ENCODE results near the gene ZNF398. TPM values are rescaled to one million over a fixed set of nuclear protein-coding genes. Genes with fewer than 3 reads are reported as not detected.

Gene ZNF398
- polyA plus RNA-seq, 1 donor = 11.1 TPM

- DNase-seq = peak in 1 of 2 donors; percentile 57
Observed at GRCh38 chr7:149196151-149196704, 49.0 kb downstream of the ZNF398 start.

GRCh38 chr7:149196705-149197171 is 49.5 kb downstream of the ZNF398 start:
- WGBS (ENCODE audit: insufficient coverage, low lambda C conversion rate) = no CpG with 5 or more reads among the region's 7 CpGs
- peaks cover 13% of the 10 kb centered on the region for H3K4me1 ChIP-seq (ENCODE audit: control insufficient read depth, insufficient read depth, low read length)
- peak overlapping the region; percentile 79 for H3K4me3 ChIP-seq (ENCODE audit: low read length)
- H3K36me3 ChIP-seq (ENCODE audit: control insufficient read depth, insufficient read depth, low read length) = peaks cover 35% of the 10 kb centered on the region
- no peak for DNase-seq
- H3K27me3 ChIP-seq (ENCODE audit: control insufficient read depth, insufficient read depth, low read length) = no peaks in the 10 kb centered on the region
- peak overlapping the region; percentile 75 for H3K27ac ChIP-seq (ENCODE audit: low read length)
- no peaks in the 10 kb centered on the region for H3K9me3 ChIP-seq (ENCODE audit: control insufficient read depth, low read depth, low read length)

More at GRCh38 chr7:149196151-149196704, 49.0 kb downstream of the ZNF398 start:
- WGBS (ENCODE audit: insufficient coverage, low lambda C conversion rate) = no CpG with 5 or more reads among the region's 17 CpGs
- Histone ChIP-seq H3K4me1 (ENCODE audit: control insufficient read depth, insufficient read depth, low read length) (peaks cover 15% of the 10 kb centered on the region), H3K27ac (ENCODE audit: low read length) (peak overlapping the region; percentile 75), H3K4me3 (ENCODE audit: low read length) (peak overlapping the region; percentile 79), H3K36me3 (ENCODE audit: control insufficient read depth, insufficient read depth, low read length) (peaks cover 31% of the 10 kb centered on the region), H3K27me3 (ENCODE audit: control insufficient read depth, insufficient read depth, low read length) (no peaks in the 10 kb centered on the region), H3K9me3 (ENCODE audit: control insufficient read depth, low read depth, low read length) (no peaks in the 10 kb centered on the region)

GRCh38 chr7:149197675-149198074 is 50.4 kb downstream of the ZNF398 start:
- WGBS (ENCODE audit: insufficient coverage, low lambda C conversion rate) = no CpG with 5 or more reads among the region's 4 CpGs
- no peak overlapping the region for H3K4me3 ChIP-seq (ENCODE audit: low read length)
- peaks cover 13% of the 10 kb centered on the region for H3K4me1 ChIP-seq (ENCODE audit: control insufficient read depth, insufficient read depth, low read length)

GRCh38 chr7:149198161-149198816 is 51.0 kb downstream of the ZNF398 start:
- no peak for DNase-seq
- Histone ChIP-seq H3K4me3 (ENCODE audit: low read length) (no peak overlapping the region), H3K27ac (ENCODE audit: low read length) (no peak overlapping the region), H3K9me3 (ENCODE audit: control insufficient read depth, low read depth, low read length) (no peaks in the 10 kb centered on the region), H3K4me1 (ENCODE audit: control insufficient read depth, insufficient read depth, low read length) (peaks cover 13% of the 10 kb centered on the region), H3K36me3 (ENCODE audit: control insufficient read depth, insufficient read depth, low read length) (peaks cover 44% of the 10 kb centered on the region), H3K27me3 (ENCODE audit: control insufficient read depth, insufficient read depth, low read length) (no peaks in the 10 kb centered on the region)
- WGBS (ENCODE audit: insufficient coverage, low lambda C conversion rate) = no CpG with 5 or more reads among the region's 22 CpGs

More at GRCh38 chr7:149197675-149198074, 50.4 kb downstream of the ZNF398 start:
- Histone ChIP-seq H3K27ac (ENCODE audit: low read length) (no peak overlapping the region), H3K36me3 (ENCODE audit: control insufficient read depth, insufficient read depth, low read length) (peaks cover 38% of the 10 kb centered on the region), H3K9me3 (ENCODE audit: control insufficient read depth, low read depth, low read length) (no peaks in the 10 kb centered on the region), H3K27me3 (ENCODE audit: control insufficient read depth, insufficient read depth, low read length) (no peaks in the 10 kb centered on the region)
- DNase-seq = no peak

- Histone ChIP-seq H3K36me3 (ENCODE audit: control insufficient read depth, insufficient read depth, low read length) (peaks cover 54% of the 10 kb centered on the region), H3K27me3 (ENCODE audit: control insufficient read depth, insufficient read depth, low read length) (no peaks in the 10 kb centered on the region), H3K27ac (ENCODE audit: low read length) (no peak overlapping the region), H3K9me3 (ENCODE audit: control insufficient read depth, low read depth, low read length) (no peaks in the 10 kb centered on the region), H3K4me3 (ENCODE audit: low read length) (no peak overlapping the region), H3K4me1 (ENCODE audit: control insufficient read depth, insufficient read depth, low read length) (peaks cover 13% of the 10 kb centered on the region)
- no peak for DNase-seq
- 100% methylated on average over 1 of the region's 6 CpGs for WGBS (ENCODE audit: insufficient coverage, low lambda C conversion rate)
Observed at GRCh38 chr7:149199234-149199995, 52.2 kb downstream of the ZNF398 start.

GRCh38 chr7:149202831-149203231 is 55.6 kb downstream of the ZNF398 start:
- Histone ChIP-seq H3K27me3 (ENCODE audit: control insufficient read depth, insufficient read depth, low read length) (no peaks in the 10 kb centered on the region), H3K4me1 (ENCODE audit: control insufficient read depth, insufficient read depth, low read length) (no peaks in the 10 kb centered on the region), H3K36me3 (ENCODE audit: control insufficient read depth, insufficient read depth, low read length) (peaks cover 80% of the 10 kb centered on the region), H3K27ac (ENCODE audit: low read length) (no peak overlapping the region), H3K4me3 (ENCODE audit: low read length) (no peak overlapping the region), H3K9me3 (ENCODE audit: control insufficient read depth, low read depth, low read length) (no peaks in the 10 kb centered on the region)
- WGBS (ENCODE audit: insufficient coverage, low lambda C conversion rate) = no CpG with 5 or more reads among the region's 6 CpGs
- no peak for DNase-seq

GRCh38 chr7:149205690-149206381 is 58.6 kb downstream of the ZNF398 start:
- H3K4me3 ChIP-seq (ENCODE audit: low read length) = no peak overlapping the region
- H3K27me3 ChIP-seq (ENCODE audit: control insufficient read depth, insufficient read depth, low read length) = no peaks in the 10 kb centered on the region
- peak in 1 of 2 donors; percentile 38 for DNase-seq
- no peaks in the 10 kb centered on the region for H3K4me1 ChIP-seq (ENCODE audit: control insufficient read depth, insufficient read depth, low read length)
- H3K36me3 ChIP-seq (ENCODE audit: control insufficient read depth, insufficient read depth, low read length) = peaks cover 78% of the 10 kb centered on the region
- no peaks in the 10 kb centered on the region for H3K9me3 ChIP-seq (ENCODE audit: control insufficient read depth, low read depth, low read length)
- no peak overlapping the region for H3K27ac ChIP-seq (ENCODE audit: low read length)
- no CpG with 5 or more reads among the region's 18 CpGs for WGBS (ENCODE audit: insufficient coverage, low lambda C conversion rate)

- no peaks in the 10 kb centered on the region for H3K4me1 ChIP-seq (ENCODE audit: control insufficient read depth, insufficient read depth, low read length)
- no peak overlapping the region for H3K27ac ChIP-seq (ENCODE audit: low read length)
- no peaks in the 10 kb centered on the region for H3K9me3 ChIP-seq (ENCODE audit: control insufficient read depth, low read depth, low read length)
- no peaks in the 10 kb centered on the region for H3K27me3 ChIP-seq (ENCODE audit: control insufficient read depth, insufficient read depth, low read length)
- H3K36me3 ChIP-seq (ENCODE audit: control insufficient read depth, insufficient read depth, low read length) = peaks cover 83% of the 10 kb centered on the region
- WGBS (ENCODE audit: insufficient coverage, low lambda C conversion rate) = no CpG with 5 or more reads among the region's 35 CpGs
- no peak for DNase-seq
- no peak overlapping the region for H3K4me3 ChIP-seq (ENCODE audit: low read length)
Observed at GRCh38 chr7:149207324-149208035, 60.2 kb downstream of the ZNF398 start.

GRCh38 chr7:149209518-149210269 is 62.4 kb downstream of the ZNF398 start:
- Histone ChIP-seq H3K9me3 (ENCODE audit: control insufficient read depth, low read depth, low read length) (no peaks in the 10 kb centered on the region), H3K4me1 (ENCODE audit: control insufficient read depth, insufficient read depth, low read length) (no peaks in the 10 kb centered on the region), H3K27me3 (ENCODE audit: control insufficient read depth, insufficient read depth, low read length) (no peaks in the 10 kb centered on the region), H3K4me3 (ENCODE audit: low read length) (no peak overlapping the region), H3K27ac (ENCODE audit: low read length) (no peak overlapping the region), H3K36me3 (ENCODE audit: control insufficient read depth, insufficient read depth, low read length) (peaks cover 85% of the 10 kb centered on the region)
- no CpG with 5 or more reads among the region's 7 CpGs for WGBS (ENCODE audit: insufficient coverage, low lambda C conversion rate)
- no peak for DNase-seq
